KOPT-K1 (cell line): ENCODE measurements around the gene STAC.

ENCODE experiments used
- H3K27ac ChIP-seq: fragments of 200-600 bp; sonication (generic); 2 replicates; pipeline ENCODE4 v1.5.1; 2016; ENCODE audit warnings: antibody characterized with exemption, mild to moderate bottlenecking, low read depth, low read length; ENCODE audit not compliant: poor library complexity, severe bottlenecking
- H3K36me3 ChIP-seq: fragments of 200-600 bp; sonication (generic); 2 replicates; pipeline ENCODE4 v1.5.1; 2017; ENCODE audit warnings: antibody characterized with exemption, mild to moderate bottlenecking, low read length, moderate library complexity; ENCODE audit not compliant: insufficient read depth
- H3K9me3 ChIP-seq: fragments of 200-600 bp; sonication (generic); 2 replicates; pipeline ENCODE4 v1.5.1; 2017; ENCODE audit warnings: antibody characterized with exemption, low read length, mild to moderate bottlenecking; ENCODE audit not compliant: insufficient read depth, poor library complexity, severe bottlenecking

Gene STAC

GRCh38 chr3:36505393-36505792, 125.1 kb downstream of the STAC start:
- H3K36me3 ChIP-seq, result no peaks in the 10 kb centered on the region

GRCh38 chr3:36511791-36512486, 131.6 kb downstream of the STAC start:
- Histone ChIP-seq H3K36me3 (no peaks in the 10 kb centered on the region), H3K27ac (no peak overlapping the region), H3K9me3 (no peaks in the 10 kb centered on the region)

More at GRCh38 chr3:36505393-36505792, 125.1 kb downstream of the STAC start:
- H3K9me3 ChIP-seq, result no peaks in the 10 kb centered on the region
- H3K27ac ChIP-seq, result no peak overlapping the region

GRCh38 chr3:36512555-36512954, 132.3 kb downstream of the STAC start:
- Histone ChIP-seq H3K36me3 (no peaks in the 10 kb centered on the region), H3K27ac (no peak overlapping the region), H3K9me3 (no peaks in the 10 kb centered on the region)

- no peaks in the 10 kb centered on the region for H3K9me3 ChIP-seq
- H3K27ac ChIP-seq, result no peak overlapping the region
- no peaks in the 10 kb centered on the region for H3K36me3 ChIP-seq
Measured at GRCh38 chr3:36514171-36514570, 133.9 kb downstream of the STAC start.

GRCh38 chr3:36519682-36520081, 139.4 kb downstream of the STAC start:
- H3K36me3 ChIP-seq, result no peaks in the 10 kb centered on the region
- no peak overlapping the region for H3K27ac ChIP-seq
- H3K9me3 ChIP-seq, result no peaks in the 10 kb centered on the region

- no peaks in the 10 kb centered on the region for H3K36me3 ChIP-seq
- H3K9me3 ChIP-seq, result no peaks in the 10 kb centered on the region
- H3K27ac ChIP-seq, result no peak overlapping the region
Measured at GRCh38 chr3:36520241-36521006, 140.1 kb downstream of the STAC start.

- Histone ChIP-seq H3K9me3 (no peaks in the 10 kb centered on the region), H3K36me3 (no peaks in the 10 kb centered on the region), H3K27ac (no peak overlapping the region)
Measured at GRCh38 chr3:36521007-36521379, 140.7 kb downstream of the STAC start.

GRCh38 chr3:36524560-36524959, 144.3 kb downstream of the STAC start:
- Histone ChIP-seq H3K9me3 (no peaks in the 10 kb centered on the region), H3K36me3 (no peaks in the 10 kb centered on the region), H3K27ac (no peak overlapping the region)

- H3K27ac ChIP-seq, result no peak overlapping the region
- H3K9me3 ChIP-seq, result no peaks in the 10 kb centered on the region
- H3K36me3 ChIP-seq, result no peaks in the 10 kb centered on the region
Measured at GRCh38 chr3:36525115-36525801, 145.0 kb downstream of the STAC start.

- Histone ChIP-seq H3K27ac (no peak overlapping the region), H3K36me3 (no peaks in the 10 kb centered on the region), H3K9me3 (no peaks in the 10 kb centered on the region)
Measured at GRCh38 chr3:36538136-36538749, 157.9 kb downstream of the STAC start.

- no peaks in the 10 kb centered on the region for H3K36me3 ChIP-seq
Measured at GRCh38 chr3:36540888-36541518, 160.7 kb downstream of the STAC start.

GRCh38 chr3:36542186-36542585, 161.9 kb downstream of the STAC start:
- H3K9me3 ChIP-seq, result no peaks in the 10 kb centered on the region
- H3K27ac ChIP-seq, result no peak overlapping the region
- no peaks in the 10 kb centered on the region for H3K36me3 ChIP-seq

More at GRCh38 chr3:36540888-36541518, 160.7 kb downstream of the STAC start:
- H3K27ac ChIP-seq, result no peak overlapping the region
- no peaks in the 10 kb centered on the region for H3K9me3 ChIP-seq

- no peaks in the 10 kb centered on the region for H3K36me3 ChIP-seq
- H3K27ac ChIP-seq, result no peak overlapping the region
- H3K9me3 ChIP-seq, result no peaks in the 10 kb centered on the region
Measured at GRCh38 chr3:36543276-36543997, 163.1 kb downstream of the STAC start.

GRCh38 chr3:36546226-36546625, 165.9 kb downstream of the STAC start:
- Histone ChIP-seq H3K36me3 (no peaks in the 10 kb centered on the region), H3K27ac (no peak overlapping the region), H3K9me3 (no peaks in the 10 kb centered on the region)
